ENCODE results near the gene PRKACA.

DNA sequence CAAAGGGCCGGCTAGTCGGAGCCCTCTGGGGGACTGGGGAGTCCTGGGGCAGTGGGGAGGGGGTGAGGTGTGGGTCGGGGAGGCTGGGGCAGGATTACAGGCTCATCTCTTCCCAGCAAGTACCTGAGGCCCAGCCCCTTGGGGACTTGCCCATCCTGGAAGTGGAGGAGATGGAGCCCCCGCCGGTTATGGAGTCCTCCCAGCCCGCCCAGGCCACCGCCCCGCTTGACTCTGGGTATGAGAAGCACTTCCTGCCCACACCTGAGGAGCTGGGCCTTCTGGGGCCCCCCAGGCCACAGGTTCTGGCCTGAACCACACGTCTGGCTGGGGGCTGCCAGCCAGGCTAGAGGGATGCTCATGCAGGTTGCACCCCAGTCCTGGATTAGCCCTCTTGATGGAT is 65.6 kb downstream of the PRKACA start:
- no peak for TF ChIP-seq FOXK2 (IDR thresholded peaks at IDR 0.05)
- TF ChIP-seq SUZ12 (IDR thresholded peaks at IDR 0.05), result no peak
- no peak for TF ChIP-seq BHLHE40 (IDR thresholded peaks at IDR 0.05; ENCODE audit: borderline replicate concordance)
